NCI-H1417 treated with DMSO at 0.1 percent for 48 hours (cell line): ENCODE measurements around the gene FGF14.
"Not testable (repeated sequence)": the region's sequence is repeated elsewhere in the genome, so short reads cannot be mapped to it uniquely, and the experiment has no call there.

Experiments
- DNase-seq: peaks from one replicate; lab custom pipeline; 2025; lab: John Stamatoyannopoulos, UW

The FGF14 gene

DNA sequence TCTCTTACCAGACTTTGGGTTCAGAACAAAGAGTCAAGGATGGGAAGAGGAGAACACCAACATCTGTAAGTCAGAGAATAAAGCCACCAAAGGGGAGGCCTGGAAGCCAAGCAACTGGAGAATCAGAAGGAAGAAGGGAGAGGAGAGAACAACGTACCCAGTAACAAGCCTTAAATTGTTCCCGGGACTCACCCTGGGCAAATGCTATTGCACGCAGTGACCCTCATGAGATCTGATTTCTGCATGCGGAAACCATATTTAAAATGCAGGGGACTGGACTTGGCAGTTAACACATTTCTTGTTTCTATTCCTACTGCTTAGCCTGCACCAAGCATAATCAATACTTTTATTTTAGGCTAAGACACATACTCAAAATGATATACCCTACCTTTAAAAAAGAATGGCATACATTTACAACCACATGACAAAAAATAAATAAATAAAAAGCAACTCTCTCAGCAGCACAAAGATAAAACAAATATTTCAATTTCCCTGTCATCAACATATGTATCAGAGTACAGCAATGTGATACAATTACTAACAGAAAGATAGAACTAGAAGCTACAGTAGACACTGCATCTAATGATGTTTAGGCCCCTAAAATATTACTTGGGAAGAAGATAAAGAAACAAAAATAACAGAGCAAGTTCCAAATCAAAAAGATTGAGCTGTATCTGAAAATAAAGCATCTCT, 534.8 kb downstream of the FGF14 start:
- DNase-seq, result no peak

DNA sequence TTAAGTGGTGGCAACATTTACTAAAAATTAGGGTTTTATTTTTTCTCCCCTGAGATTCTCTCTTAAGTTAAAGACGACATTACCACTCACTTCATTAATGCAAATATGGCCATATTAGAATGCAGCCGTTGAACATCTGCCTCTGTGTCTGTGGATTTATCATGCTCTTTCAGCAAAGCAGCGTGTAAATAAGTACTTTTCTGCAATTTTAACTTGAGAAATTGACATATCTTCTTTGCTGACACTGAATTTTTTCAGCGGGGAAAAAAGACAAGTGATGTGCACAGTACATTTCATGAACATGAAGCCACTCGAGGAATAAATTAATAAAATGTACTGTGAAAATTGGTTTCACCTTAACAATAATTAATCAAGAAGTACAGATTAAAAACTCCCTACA, 543.0 kb downstream of the FGF14 start:
- no peak for DNase-seq

DNA sequence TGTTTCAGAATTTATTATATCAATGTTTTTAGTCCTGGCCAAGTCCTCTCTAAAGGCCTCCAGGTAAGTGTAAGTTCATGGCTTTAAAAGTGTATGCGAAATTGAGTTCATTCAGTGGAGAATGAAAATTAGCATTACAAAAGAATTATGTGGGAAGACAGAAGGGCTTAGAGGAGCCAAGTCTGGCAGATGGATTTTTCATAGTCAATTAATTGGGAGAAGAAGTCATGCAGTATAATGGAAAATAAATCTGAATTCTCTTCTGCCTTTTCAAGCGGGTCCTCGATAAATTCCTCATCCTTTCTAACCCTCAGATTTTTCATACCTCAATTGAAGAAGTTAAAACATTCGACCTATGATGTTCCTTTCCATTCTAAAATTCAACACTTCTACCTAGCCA, 555.1 kb downstream of the FGF14 start:
- DNase-seq, result no peak

DNA sequence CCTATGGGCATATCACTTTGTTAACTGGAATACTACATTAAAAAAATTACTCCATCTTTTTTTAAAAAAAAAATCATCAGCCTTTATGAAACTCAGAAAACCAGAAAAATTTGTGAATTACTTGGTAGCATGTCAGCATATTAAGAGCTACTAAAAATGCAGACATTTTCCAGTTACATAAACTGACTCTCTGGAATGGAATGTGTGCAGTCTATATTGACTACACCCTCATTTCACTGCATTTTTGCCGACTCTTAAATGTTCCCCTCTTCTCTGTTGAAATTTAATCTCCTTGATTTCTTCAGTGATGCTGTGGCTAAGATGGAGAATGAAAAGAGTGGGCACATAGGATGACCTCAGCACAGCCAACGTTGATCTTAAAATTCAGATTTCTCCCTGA, 555.6 kb downstream of the FGF14 start:
- no peak for DNase-seq

GRCh38 chr13:101845245-101846020, 556.4 kb downstream of the FGF14 start:
- DNase-seq, result no peak

GRCh38 chr13:101841698-101842097, 560.1 kb downstream of the FGF14 start:
- no peak for DNase-seq

GRCh38 chr13:101838323-101838722, 563.5 kb downstream of the FGF14 start:
- no peak for DNase-seq

GRCh38 chr13:101837778-101838177, 564.1 kb downstream of the FGF14 start:
- not testable (repeated sequence) for DNase-seq

GRCh38 chr13:101837288-101837687, 564.6 kb downstream of the FGF14 start:
- DNase-seq, result no peak

GRCh38 chr13:101835920-101836319, 565.9 kb downstream of the FGF14 start:
- no peak for DNase-seq

GRCh38 chr13:101833671-101834070, 568.2 kb downstream of the FGF14 start:
- DNase-seq, result no peak

DNA sequence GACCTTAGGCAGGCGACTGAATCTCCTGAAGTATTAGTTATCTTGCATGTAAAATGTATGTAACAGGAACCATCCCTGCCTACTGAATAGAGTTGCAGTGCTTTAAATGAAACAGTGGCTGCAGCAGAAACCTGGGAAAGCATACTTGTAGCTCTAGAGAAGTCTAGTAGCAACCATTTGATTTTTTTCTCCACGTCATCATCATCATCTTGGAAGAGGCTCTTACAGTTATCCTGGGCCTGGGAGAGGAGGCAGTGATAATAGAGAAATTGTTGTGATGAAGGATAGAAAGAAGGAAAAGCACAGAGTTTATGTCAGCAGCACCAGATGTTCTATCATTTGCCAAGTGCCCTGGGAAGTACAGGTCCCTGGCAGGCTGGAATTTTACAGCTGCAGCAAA, 571.8 kb downstream of the FGF14 start:
- no peak for DNase-seq

GRCh38 chr13:101829484-101829883, 572.4 kb downstream of the FGF14 start:
- DNase-seq, result no peak

GRCh38 chr13:101828119-101828518, 573.7 kb downstream of the FGF14 start:
- DNase-seq, result no peak

- DNase-seq, result no peak
These were observed 584.0 kb downstream of the FGF14 start for GRCh38 chr13:101817898-101818297.

DNA sequence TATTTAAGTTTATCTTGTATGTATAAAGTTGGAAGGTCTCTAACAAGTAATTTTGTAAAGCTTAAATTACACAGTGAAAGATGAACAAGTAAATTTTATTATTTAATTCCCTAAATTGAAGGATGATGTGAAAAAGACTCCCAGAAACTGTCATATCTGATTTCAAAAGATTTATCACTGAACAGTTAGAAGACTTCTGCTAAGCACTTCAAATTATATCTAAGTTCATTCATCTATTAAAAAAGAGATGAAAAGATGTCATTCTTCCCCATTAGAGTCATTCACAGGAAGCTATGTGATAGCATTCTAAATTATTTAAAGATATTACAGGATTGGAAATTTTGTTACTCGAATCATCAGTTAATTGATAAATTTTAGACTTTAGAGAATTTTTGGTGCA, 590.0 kb downstream of the FGF14 start:
- DNase-seq, result no peak

GRCh38 chr13:101811284-101811839, 590.5 kb downstream of the FGF14 start:
- DNase-seq, result no peak

- no peak for DNase-seq
These were observed 602.7 kb downstream of the FGF14 start for GRCh38 chr13:101799196-101799595.

DNA sequence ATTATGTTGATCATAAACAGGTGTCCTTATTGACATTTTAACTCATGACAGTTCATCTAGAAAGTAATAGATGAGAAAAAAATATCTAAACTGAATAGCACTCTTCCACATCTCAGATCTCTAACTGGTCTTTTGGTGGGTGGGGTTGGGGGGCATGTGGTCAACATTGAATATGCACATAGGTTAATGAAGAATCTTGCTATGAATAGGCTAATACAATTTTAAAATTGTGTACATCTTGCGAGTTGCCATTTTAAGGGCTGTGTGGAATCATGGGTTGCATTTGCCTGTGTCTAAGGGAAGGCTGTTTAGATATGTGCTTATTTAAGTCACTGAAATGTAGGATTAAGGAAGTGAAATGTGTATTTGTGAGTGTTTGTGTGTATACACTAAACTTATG, 603.4 kb downstream of the FGF14 start:
- DNase-seq, result no peak

GRCh38 chr13:101795460-101795859, 606.4 kb downstream of the FGF14 start:
- no peak for DNase-seq

DNA sequence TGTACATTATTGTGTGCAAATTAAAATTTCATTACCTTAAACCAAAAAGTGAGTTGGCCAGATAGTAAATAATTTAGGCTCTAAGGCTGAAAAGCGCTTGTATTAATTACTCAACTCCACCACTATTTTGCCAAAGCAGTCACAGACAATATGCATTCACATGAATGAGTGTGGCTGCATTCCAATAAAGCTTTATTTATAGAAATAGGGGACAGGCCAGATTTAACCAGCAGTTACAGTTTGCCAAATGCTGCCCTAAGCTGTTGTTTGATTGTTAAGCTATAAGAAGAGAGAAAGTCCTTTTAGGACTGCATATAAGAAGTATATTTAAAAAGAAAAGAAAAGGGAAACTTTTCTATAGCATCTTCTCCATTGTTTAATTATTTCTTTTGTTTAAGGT, 606.8 kb downstream of the FGF14 start:
- no peak for DNase-seq

DNA sequence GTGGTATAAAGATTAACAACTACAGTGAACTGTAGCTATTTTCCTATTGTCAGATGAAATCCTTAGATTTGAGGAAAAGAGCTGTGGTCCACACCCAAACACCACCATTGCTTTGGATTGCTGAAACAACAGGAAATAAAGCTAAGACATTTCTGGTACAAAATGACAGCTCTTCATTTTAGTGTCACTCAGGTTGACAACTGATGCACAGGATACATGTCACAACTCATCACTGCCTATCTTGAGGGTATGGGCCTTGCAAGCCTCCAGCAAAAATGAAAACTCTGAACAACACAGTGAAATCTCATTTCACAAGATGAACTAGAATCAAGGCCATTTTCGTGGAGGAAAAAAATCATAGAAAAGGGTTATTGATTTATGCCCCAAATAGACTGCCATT, 609.7 kb downstream of the FGF14 start:
- no peak for DNase-seq

GRCh38 chr13:101785858-101786257, 616.0 kb downstream of the FGF14 start:
- DNase-seq, result peak; percentile 50
